SH-SY5Y (cell line): ENCODE results near the gene FMNL2.

Source experiments
- GATA2 ChIP-seq: IDR thresholded peaks from 2 replicates; pipeline ENCODE4 v1.6.1; 2011; ENCODE audit warnings: mild to moderate bottlenecking, low read depth, low read length
- GATA3 ChIP-seq: IDR thresholded peaks from 2 replicates; pipeline ENCODE4 v1.6.1; 2011; ENCODE audit warnings: low read depth, mild to moderate bottlenecking, low read length, moderate library complexity

DNA sequence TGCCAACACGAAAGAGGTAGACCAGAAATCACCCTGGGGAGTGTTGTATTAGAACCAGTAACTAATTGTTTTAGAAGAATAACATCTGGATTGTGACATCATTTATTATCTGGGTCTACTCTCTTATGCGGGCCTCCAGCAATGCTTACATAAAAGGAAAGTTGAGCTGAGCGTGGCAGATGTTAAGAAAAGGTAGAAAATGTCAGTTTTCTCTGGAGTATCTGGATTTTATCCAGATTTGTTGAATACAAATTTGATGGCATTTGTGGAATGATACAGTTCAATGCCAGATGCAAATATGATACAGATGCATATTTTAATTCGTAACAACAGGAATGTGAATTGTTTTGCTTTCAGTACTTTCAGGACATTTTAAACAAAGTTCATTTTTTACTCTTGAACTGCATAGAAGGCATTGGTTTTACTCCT, 292.0 kb downstream of the FMNL2 start:
- TF ChIP-seq GATA3 (no peak), GATA2 (no peak)
